ENCODE results near the gene FSTL4. TPM values are rescaled to one million over a fixed set of nuclear protein-coding genes. Genes with fewer than 3 reads are reported as not detected.

Gene FSTL4
- polyA plus RNA-seq, 1 donor (not counting 4 experiments of a cell fraction or from before 2014, with no cell fraction given) = 1.7 TPM

- no peak for DNase-seq (ENCODE audit: low read depth, low spot score)
- Histone ChIP-seq H3K9me1 (ENCODE audit: control insufficient read depth, extremely low read depth, insufficient read depth, low read length) (no peaks in the 10 kb centered on the region), H3K4me3 (ENCODE audit: control insufficient read depth in 2 of 3, extremely low read depth in 1 of 3, insufficient read depth in 2 of 3, low read depth in 1 of 3, low read length in 3 of 3) (no peak overlapping the region), H3K36me3 (ENCODE audit: control insufficient read depth in 2 of 2, extremely low read depth in 1 of 2, insufficient read depth in 2 of 2, low read length in 2 of 2) (no peaks in the 10 kb centered on the region), H3K27me3 (ENCODE audit: control insufficient read depth, extremely low read depth, insufficient read depth, low read length) (peaks cover 6% of the 10 kb centered on the region), H3K9ac (ENCODE audit: control insufficient read depth, extremely low read depth, insufficient read depth, low read length) (no peak overlapping the region), H3K4me2 (ENCODE audit: control insufficient read depth, extremely low read depth, insufficient read depth, low read depth, low read length) (no peak overlapping the region), H3K79me2 (ENCODE audit: control insufficient read depth, insufficient read depth, low read length) (no peaks in the 10 kb centered on the region), H3K9me3 (ENCODE audit: control insufficient read depth, low read depth, low read length) (no peaks in the 10 kb centered on the region), H2AFZ (ENCODE audit: control insufficient read depth, low read length) (no peak overlapping the region), H3K27ac (ENCODE audit: control insufficient read depth, insufficient read depth, low read length) (no peak overlapping the region), H3K4me1 (ENCODE audit: control insufficient read depth, extremely low read depth, insufficient read depth, low read length) (no peaks in the 10 kb centered on the region), H4K20me1 (ENCODE audit: control insufficient read depth, extremely low read depth, insufficient read depth, low read length) (no peaks in the 10 kb centered on the region)
- dilution Hi-C loops (cut with MboI; ENCODE audit: extremely low pct_ligation_motif_present, low sequenced_read_pairs) = no loop called here
- no peak for FAIRE-seq
- TF ChIP-seq CTCF (optimal IDR thresholded peaks at IDR 0.05 in 1 of 3, IDR thresholded peaks at IDR 0.05 in 1 of 3, conservative IDR thresholded peaks at IDR 0.05 in 1 of 3; ENCODE audit: extremely low read depth in 1 of 3, insufficient read depth in 2 of 3, low read length in 3 of 3) (no peak), EZH2 (IDR thresholded peaks at IDR 0.05; ENCODE audit: low read length) (no peak)
These were observed 126.9 kb downstream of the FSTL4 start for GRCh38 chr5:133485468-133485867.

DNA sequence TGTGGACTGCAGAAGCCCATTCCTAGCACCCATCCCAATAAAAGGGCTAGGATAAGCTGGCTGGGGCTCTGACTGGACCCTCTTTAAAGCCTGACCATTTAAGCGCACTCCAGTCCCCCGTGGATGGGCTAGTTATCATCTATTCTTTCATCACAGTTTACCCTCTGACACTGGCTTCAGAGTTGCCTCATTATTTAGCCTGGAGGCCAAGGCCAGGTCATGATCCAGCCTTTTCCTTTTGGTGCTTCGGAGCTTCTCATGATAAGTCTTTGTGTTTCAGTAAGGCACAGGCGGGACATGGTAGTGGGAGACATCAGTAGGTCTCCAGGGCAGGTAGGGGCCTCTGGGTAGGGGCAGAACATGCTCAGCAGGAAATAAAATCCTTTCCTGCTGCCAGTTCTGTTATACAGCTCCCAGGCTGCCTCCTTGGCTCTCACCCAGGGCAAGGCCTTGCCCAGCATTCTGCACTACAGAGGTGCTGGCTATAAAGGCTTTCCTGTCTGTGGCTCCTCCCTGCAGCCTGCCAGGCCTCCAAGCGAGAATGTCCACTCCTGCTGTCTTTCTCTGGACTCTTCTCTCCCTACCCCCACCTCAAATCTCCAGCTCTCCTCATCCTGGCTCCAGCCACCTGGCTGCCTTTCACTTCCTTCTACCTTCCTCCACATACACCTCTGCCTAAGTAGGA, 128.8 kb downstream of the FSTL4 start:
- Histone ChIP-seq H3K27ac (ENCODE audit: control insufficient read depth, insufficient read depth, low read length) (no peak overlapping the region), H3K79me2 (ENCODE audit: control insufficient read depth, insufficient read depth, low read length) (no peaks in the 10 kb centered on the region), H2AFZ (ENCODE audit: control insufficient read depth, low read length) (no peak overlapping the region), H3K4me2 (ENCODE audit: control insufficient read depth, extremely low read depth, insufficient read depth, low read depth, low read length) (no peak overlapping the region), H3K36me3 (ENCODE audit: control insufficient read depth in 2 of 2, extremely low read depth in 1 of 2, insufficient read depth in 2 of 2, low read length in 2 of 2) (no peaks in the 10 kb centered on the region), H3K4me3 (ENCODE audit: control insufficient read depth in 2 of 3, extremely low read depth in 1 of 3, insufficient read depth in 2 of 3, low read depth in 1 of 3, low read length in 3 of 3) (no peak overlapping the region), H3K27me3 (ENCODE audit: control insufficient read depth, extremely low read depth, insufficient read depth, low read length) (peaks cover 6% of the 10 kb centered on the region), H3K4me1 (ENCODE audit: control insufficient read depth, extremely low read depth, insufficient read depth, low read length) (no peaks in the 10 kb centered on the region), H3K9me3 (ENCODE audit: control insufficient read depth, low read depth, low read length) (no peaks in the 10 kb centered on the region), H3K9me1 (ENCODE audit: control insufficient read depth, extremely low read depth, insufficient read depth, low read length) (no peaks in the 10 kb centered on the region), H4K20me1 (ENCODE audit: control insufficient read depth, extremely low read depth, insufficient read depth, low read length) (no peaks in the 10 kb centered on the region), H3K9ac (ENCODE audit: control insufficient read depth, extremely low read depth, insufficient read depth, low read length) (no peak overlapping the region)
- DNase-seq (ENCODE audit: low read depth, low spot score) = no peak
- dilution Hi-C loops (cut with MboI; ENCODE audit: extremely low pct_ligation_motif_present, low sequenced_read_pairs) = no loop called here
- TF ChIP-seq EZH2 (IDR thresholded peaks at IDR 0.05; ENCODE audit: low read length) = no peak
- no peak for TF ChIP-seq CTCF (optimal IDR thresholded peaks at IDR 0.05 in 1 of 3, IDR thresholded peaks at IDR 0.05 in 1 of 3, conservative IDR thresholded peaks at IDR 0.05 in 1 of 3; ENCODE audit: extremely low read depth in 1 of 3, insufficient read depth in 2 of 3, low read length in 3 of 3)
- no peak for FAIRE-seq

Data from keratinocyte (primary cell).